Subcutaneous adipose tissue (tissue), 4 donors: ENCODE data around the gene PPP1R13B. TPM values are rescaled to one million over a fixed set of nuclear protein-coding genes. Genes with fewer than 3 reads are reported as not detected.

Experiments used
- CTCF ChIP-seq: fragments of 450-650 bp; IDR thresholded peaks from one replicate; pipeline ENCODE4 v1.5.1; 2016; ENCODE audit warnings: low read depth, mild to moderate bottlenecking, control low read depth, antibody characterized with exemption, moderate library complexity
- total RNA-seq, 4 donors: library from RNA; depleted of rRNA; stranded (reverse); fragments of >200 nt; gene quantifications; one replicate each; pipeline ENCODE4 v1.1.0, GENCODE V29; 2016

Gene PPP1R13B
- total RNA-seq, 4 donors from 2014 or later = 3.6 to 18.8 (median 8.6) TPM

GRCh38 chr14:103834956-103835355, 12.4 kb downstream of the PPP1R13B start:
- TF ChIP-seq CTCF = no peak

- TF ChIP-seq CTCF = no peak
Observed at GRCh38 chr14:103833711-103834110, 13.7 kb downstream of the PPP1R13B start.

- TF ChIP-seq CTCF = no peak
Observed at GRCh38 chr14:103832046-103832445, 15.3 kb downstream of the PPP1R13B start.

- no peak for TF ChIP-seq CTCF
Observed at GRCh38 chr14:103830511-103831270, 16.7 kb downstream of the PPP1R13B start.

GRCh38 chr14:103828315-103828967, 18.9 kb downstream of the PPP1R13B start:
- no peak for TF ChIP-seq CTCF

GRCh38 chr14:103825101-103825500, 22.3 kb downstream of the PPP1R13B start:
- no peak for TF ChIP-seq CTCF

- no peak for TF ChIP-seq CTCF
Observed at GRCh38 chr14:103820908-103821307, 26.5 kb downstream of the PPP1R13B start.
